Skeletal muscle satellite cell (primary cell): ENCODE measurements around the gene DDX41.

Experiments
- H3K27me3 ChIP-seq: 2 replicates; pipeline ENCODE4 v1.7.0; 2013; ENCODE audit warnings: low read length; ENCODE audit not compliant: control insufficient read depth, insufficient read depth
- H3K36me3 ChIP-seq: 2 replicates; pipeline ENCODE4 v1.7.0; 2013; ENCODE audit warnings: mild to moderate bottlenecking, control low read depth, low read length; ENCODE audit not compliant: insufficient read depth
- H3K4me1 ChIP-seq: 2 replicates; pipeline ENCODE4 v1.7.0; 2013; ENCODE audit warnings: low read length; ENCODE audit not compliant: control insufficient read depth, insufficient read depth
- H3K4me2 ChIP-seq: 2 replicates; pipeline ENCODE4 v1.7.0; 2013; ENCODE audit warnings: mild to moderate bottlenecking, low read length
- H3K4me3 ChIP-seq: 2 replicates; pipeline ENCODE4 v1.7.0; 2013; ENCODE audit warnings: low read length
- H3K9ac ChIP-seq: 2 replicates; pipeline ENCODE4 v1.7.0; 2013; ENCODE audit warnings: mild to moderate bottlenecking, low read depth, low read length, moderate library complexity
- H3K9me3 ChIP-seq: replicated peaks from 2 replicates; pipeline ENCODE4 v1.7.0; 2013; ENCODE audit warnings: mild to moderate bottlenecking, control low read depth, low read length

Gene DDX41

GRCh38 chr5:177494346-177495195, 22.2 kb downstream of the DDX41 start:
- peaks cover 58% of the 10 kb centered on the region for H3K36me3 ChIP-seq
- H3K9me3 ChIP-seq, result no peaks in the 10 kb centered on the region
- peaks cover 72% of the 10 kb centered on the region for H3K4me1 ChIP-seq
- no peaks in the 10 kb centered on the region for H3K27me3 ChIP-seq
- H3K4me3 ChIP-seq, result peak overlapping the region; percentile 93
- H3K9ac ChIP-seq, result peak overlapping the region; percentile 99
- peak overlapping the region; percentile 78 for H3K4me2 ChIP-seq

DNA sequence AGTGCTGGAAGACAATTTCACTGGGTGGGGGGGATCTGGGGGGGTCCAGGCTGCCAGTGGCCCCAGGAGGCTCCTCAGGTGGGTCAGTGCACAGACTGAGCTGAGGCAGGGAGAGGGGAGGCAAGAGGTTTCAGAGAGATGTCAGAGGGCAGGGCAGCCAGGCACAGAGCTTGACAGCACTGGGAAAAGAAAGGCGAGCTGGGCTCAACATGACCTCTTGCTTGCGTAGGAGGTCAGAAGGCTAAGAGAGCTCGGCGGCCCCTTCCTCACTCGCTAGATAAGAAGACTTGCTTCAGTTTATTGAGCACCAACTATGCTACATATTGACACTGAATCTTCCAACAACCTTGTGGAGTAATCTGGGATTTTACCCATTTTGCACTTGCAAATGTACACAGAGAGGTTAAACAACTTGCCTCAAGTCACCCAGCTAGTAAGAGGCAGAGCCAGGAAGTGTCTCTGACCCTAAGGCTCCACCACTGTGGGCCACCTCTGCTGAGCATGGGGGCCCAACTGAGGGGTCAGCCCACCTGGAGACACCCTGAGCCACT, 22.9 kb downstream of the DDX41 start:
- Histone ChIP-seq H3K9me3 (no peaks in the 10 kb centered on the region), H3K4me3 (peak overlapping the region; percentile 93), H3K36me3 (peaks cover 65% of the 10 kb centered on the region), H3K4me2 (peak overlapping the region; percentile 78), H3K4me1 (peaks cover 72% of the 10 kb centered on the region), H3K9ac (peak overlapping the region; percentile 64), H3K27me3 (no peaks in the 10 kb centered on the region)

- peak overlapping the region; percentile 64 for H3K9ac ChIP-seq
Measured at GRCh38 chr5:177492841-177493240, 23.9 kb downstream of the DDX41 start.

DNA sequence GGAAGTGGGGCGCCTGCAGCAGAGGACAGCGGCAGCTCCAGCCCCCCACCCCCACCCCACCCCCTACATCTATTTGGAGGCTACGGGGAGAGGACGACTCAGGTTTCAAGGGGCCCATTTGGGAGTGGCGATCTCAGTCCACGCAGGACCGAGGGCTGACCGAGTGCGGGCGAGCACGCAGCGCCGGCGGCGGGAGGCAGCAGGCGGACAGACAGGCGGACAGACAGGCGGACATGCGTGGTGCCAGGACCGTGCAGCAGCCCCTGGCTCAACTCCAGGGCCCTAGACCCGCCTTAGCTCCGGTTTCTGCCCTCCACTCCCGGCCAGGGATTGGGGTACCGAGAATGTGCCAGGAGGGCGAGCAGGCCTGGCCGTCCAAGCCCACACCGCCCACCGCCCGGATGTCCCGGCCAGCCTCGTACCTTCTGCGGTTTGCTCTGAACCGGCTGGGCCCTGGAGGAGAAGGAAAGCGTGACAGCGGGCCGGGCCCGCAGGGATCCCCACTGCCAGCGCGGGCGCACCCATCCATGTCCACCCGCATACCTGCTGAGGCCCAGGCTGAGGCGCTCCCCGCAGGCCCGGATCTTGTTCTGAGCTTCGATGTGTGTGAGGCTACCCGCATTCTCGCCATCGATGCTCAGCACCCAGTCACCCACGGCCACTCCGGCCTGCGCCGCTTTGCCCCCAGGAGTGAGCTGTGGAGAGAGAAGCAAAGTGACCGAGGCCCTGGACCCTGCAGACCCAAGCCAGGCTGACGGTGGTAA, 24.6 kb downstream of the DDX41 start:
- Histone ChIP-seq H3K4me2 (no peak overlapping the region), H3K9me3 (no peaks in the 10 kb centered on the region), H3K4me1 (peaks cover 62% of the 10 kb centered on the region), H3K27me3 (no peaks in the 10 kb centered on the region), H3K36me3 (peaks cover 81% of the 10 kb centered on the region), H3K9ac (no peak overlapping the region), H3K4me3 (no peak overlapping the region)

More at GRCh38 chr5:177492841-177493240, 23.9 kb downstream of the DDX41 start:
- peaks cover 74% of the 10 kb centered on the region for H3K36me3 ChIP-seq
- H3K27me3 ChIP-seq, result no peaks in the 10 kb centered on the region
- no peak overlapping the region for H3K4me3 ChIP-seq
- peak overlapping the region; percentile 78 for H3K4me2 ChIP-seq
- peaks cover 63% of the 10 kb centered on the region for H3K4me1 ChIP-seq
- H3K9me3 ChIP-seq, result no peaks in the 10 kb centered on the region

- Histone ChIP-seq H3K36me3 (peaks cover 85% of the 10 kb centered on the region), H3K4me3 (no peak overlapping the region), H3K9ac (peak overlapping the region; percentile 19), H3K4me1 (peaks cover 62% of the 10 kb centered on the region), H3K4me2 (no peak overlapping the region), H3K27me3 (no peaks in the 10 kb centered on the region), H3K9me3 (no peaks in the 10 kb centered on the region)
Measured at GRCh38 chr5:177491429-177491945, 25.3 kb downstream of the DDX41 start.

DNA sequence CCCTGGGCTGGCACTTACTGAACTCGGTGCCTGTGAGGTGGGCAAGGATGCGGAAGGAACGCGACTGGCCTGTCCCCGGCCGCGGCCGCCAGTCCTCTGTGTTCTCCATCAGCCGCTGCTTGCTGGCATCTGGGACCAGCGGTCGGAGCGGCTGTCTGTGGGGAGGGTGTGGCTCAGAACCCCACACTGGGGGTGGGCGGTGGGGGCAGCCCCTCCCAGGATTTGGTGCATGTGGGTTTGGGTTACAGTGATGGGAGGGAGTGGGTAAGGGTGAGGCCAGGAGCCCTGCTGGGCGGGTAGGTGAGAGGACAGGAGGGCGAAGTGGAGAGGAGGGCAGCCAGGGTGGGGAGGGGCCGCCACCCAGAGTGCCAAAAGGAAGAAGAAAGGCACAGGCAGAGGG, 25.8 kb downstream of the DDX41 start:
- Histone ChIP-seq H3K27me3 (no peaks in the 10 kb centered on the region), H3K36me3 (peaks cover 85% of the 10 kb centered on the region), H3K9me3 (no peaks in the 10 kb centered on the region), H3K4me1 (peaks cover 58% of the 10 kb centered on the region), H3K9ac (peak overlapping the region; percentile 19), H3K4me3 (no peak overlapping the region), H3K4me2 (no peak overlapping the region)

DNA sequence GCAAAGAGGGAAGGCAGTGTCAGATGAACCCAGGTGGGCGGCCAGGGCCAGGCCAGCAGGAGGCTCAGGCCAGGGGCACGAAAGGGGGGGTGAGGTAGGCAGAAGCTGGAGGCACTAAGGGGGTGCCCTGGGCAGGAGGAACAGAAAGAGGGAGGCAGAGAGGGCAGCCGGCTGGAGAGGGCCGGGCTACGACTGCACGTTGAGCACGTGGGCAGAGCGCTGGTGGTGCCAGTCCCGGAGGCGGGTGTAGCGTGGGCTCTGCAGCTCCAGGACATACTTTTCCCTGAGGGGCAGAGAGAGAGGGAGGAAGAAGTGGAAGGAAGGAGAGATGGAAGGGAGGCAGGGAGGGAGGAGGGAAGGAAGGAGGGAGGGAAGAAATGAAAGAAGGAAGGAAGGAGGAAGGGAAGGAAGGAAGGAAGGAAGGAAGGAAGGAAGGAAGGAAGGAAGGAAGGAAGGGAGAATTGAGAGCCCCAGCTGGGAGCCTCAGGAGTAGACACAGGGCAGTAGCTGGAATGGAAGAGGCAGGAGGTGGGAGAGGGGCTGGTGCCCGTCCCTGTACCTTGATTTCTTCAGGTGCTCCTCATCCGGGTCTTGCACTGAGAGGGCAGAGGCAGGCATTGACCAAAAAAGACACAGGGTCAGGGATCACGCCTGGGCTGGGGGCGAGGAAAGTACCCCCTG, 26.3 kb downstream of the DDX41 start:
- peaks cover 86% of the 10 kb centered on the region for H3K36me3 ChIP-seq

DNA sequence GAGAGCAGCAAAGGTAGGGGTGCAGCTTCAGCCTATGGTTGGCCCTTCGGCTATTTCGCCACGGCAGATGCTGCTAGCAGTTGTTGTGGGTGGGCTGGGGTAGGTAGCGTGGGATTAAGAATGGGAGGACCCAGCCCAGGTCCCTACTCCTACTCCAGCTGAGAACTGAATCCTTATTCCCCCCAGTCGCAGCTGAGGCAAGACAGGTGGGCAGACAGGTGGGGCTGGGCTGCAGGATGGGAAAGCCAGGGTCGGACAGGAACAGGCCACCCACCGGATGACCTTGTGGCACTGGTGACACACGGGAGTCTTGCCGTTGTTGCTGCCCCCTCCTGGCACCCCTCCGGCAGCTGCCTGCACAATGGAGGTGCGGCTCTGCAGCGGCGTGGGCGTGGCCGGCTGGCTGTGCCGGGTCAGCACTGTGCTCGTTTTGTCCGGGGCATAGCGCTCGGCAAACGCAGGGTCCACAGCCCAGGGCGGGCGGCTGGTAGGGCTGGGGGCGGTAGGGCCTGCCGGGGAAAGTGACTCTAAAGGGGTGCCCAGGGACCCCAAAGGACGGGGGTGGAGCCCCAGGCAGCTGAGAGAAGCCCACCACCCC, 27.5 kb downstream of the DDX41 start:
- no peak overlapping the region for H3K4me2 ChIP-seq
- no peaks in the 10 kb centered on the region for H3K9me3 ChIP-seq
- peaks cover 43% of the 10 kb centered on the region for H3K4me1 ChIP-seq
- no peak overlapping the region for H3K9ac ChIP-seq
- no peaks in the 10 kb centered on the region for H3K27me3 ChIP-seq
- H3K4me3 ChIP-seq, result no peak overlapping the region
- H3K36me3 ChIP-seq, result peaks cover 94% of the 10 kb centered on the region

More for the DNA sequence above, 26.3 kb downstream of the DDX41 start:
- Histone ChIP-seq H3K27me3 (no peaks in the 10 kb centered on the region), H3K4me2 (no peak overlapping the region), H3K4me1 (peaks cover 52% of the 10 kb centered on the region), H3K4me3 (no peak overlapping the region), H3K9ac (peak overlapping the region; percentile 19), H3K9me3 (no peaks in the 10 kb centered on the region)

- H3K36me3 ChIP-seq, result peaks cover 94% of the 10 kb centered on the region
- H3K9me3 ChIP-seq, result no peaks in the 10 kb centered on the region
- peaks cover 30% of the 10 kb centered on the region for H3K4me1 ChIP-seq
- H3K4me3 ChIP-seq, result no peak overlapping the region
- H3K4me2 ChIP-seq, result no peak overlapping the region
- H3K27me3 ChIP-seq, result no peaks in the 10 kb centered on the region
- no peak overlapping the region for H3K9ac ChIP-seq
Measured at GRCh38 chr5:177487975-177488374, 28.8 kb downstream of the DDX41 start.

- H3K9me3 ChIP-seq, result no peaks in the 10 kb centered on the region
- no peak overlapping the region for H3K4me3 ChIP-seq
- no peak overlapping the region for H3K4me2 ChIP-seq
- peaks cover 22% of the 10 kb centered on the region for H3K4me1 ChIP-seq
- no peaks in the 10 kb centered on the region for H3K27me3 ChIP-seq
- no peak overlapping the region for H3K9ac ChIP-seq
- H3K36me3 ChIP-seq, result peaks cover 92% of the 10 kb centered on the region
Measured at GRCh38 chr5:177487144-177487543, 29.6 kb downstream of the DDX41 start.
